ENCODE data around the gene TTLL6. TPM values are rescaled to one million over a fixed set of nuclear protein-coding genes. Genes with fewer than 3 reads are reported as not detected.

Gene TTLL6
- total RNA-seq, 2 donors from 2014 or later: 0.26 TPM; not detected in 1

GRCh38 chr17:48787828-48788227, 29.2 kb downstream of the TTLL6 start:
- ATAC-seq: no peak
- Histone ChIP-seq H3K9me3 (no peaks in the 10 kb centered on the region), H3K4me1 (no peaks in the 10 kb centered on the region), H3K4me3 (no peak overlapping the region), H3K36me3 (replicated peaks in 1 of 2; ENCODE audit: insufficient read depth in 1 of 2, low read depth in 2 of 2) (no peaks in the 10 kb centered on the region), H3K27ac (no peak overlapping the region), H3K27me3 (no peaks in the 10 kb centered on the region)
- WGBS, 2 donors: 63 to 70% methylated on average over 7 of the region's 7 CpGs
- intact Hi-C loops (cut with DNase I): loop anchor here (10.0 kb wide), 1 partner anchor 113 kb away; no protein-coding TSS in a partner anchor
- no peak for DNase-seq
- TF ChIP-seq, protein P1, sequence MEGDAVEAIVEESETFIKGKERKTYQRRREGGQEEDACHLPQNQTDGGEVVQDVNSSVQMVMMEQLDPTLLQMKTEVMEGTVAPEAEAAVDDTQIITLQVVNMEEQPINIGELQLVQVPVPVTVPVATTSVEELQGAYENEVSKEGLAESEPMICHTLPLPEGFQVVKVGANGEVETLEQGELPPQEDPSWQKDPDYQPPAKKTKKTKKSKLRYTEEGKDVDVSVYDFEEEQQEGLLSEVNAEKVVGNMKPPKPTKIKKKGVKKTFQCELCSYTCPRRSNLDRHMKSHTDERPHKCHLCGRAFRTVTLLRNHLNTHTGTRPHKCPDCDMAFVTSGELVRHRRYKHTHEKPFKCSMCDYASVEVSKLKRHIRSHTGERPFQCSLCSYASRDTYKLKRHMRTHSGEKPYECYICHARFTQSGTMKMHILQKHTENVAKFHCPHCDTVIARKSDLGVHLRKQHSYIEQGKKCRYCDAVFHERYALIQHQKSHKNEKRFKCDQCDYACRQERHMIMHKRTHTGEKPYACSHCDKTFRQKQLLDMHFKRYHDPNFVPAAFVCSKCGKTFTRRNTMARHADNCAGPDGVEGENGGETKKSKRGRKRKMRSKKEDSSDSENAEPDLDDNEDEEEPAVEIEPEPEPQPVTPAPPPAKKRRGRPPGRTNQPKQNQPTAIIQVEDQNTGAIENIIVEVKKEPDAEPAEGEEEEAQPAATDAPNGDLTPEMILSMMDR (IDR thresholded peaks at IDR 0.05): no peak
- TF ChIP-seq POLR2A (IDR thresholded peaks at IDR 0.05): no peak

DNA sequence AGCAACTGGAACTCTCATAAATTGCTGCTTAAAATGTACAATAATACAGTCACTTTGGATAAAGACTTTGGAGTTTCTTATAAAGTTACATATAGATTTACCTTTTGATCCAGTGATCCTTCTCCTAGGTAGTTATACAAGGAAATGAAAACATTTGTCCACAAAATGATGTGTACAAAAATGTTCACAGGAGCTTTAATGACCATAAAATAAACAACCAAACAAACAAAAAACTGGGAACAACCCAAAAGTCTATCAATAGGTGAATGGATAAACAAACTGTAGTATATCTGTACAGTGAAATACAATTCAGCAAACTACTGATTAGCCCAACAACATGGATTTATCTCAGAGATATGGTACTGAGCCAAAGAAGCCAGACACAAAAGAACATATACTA, 37.6 kb downstream of the TTLL6 start:
- DNase-seq: no peak
- TF ChIP-seq, protein P1 (IDR thresholded peaks at IDR 0.05): no peak
- no peak for TF ChIP-seq POLR2A (IDR thresholded peaks at IDR 0.05)
- Histone ChIP-seq H3K4me1 (no peaks in the 10 kb centered on the region), H3K27me3 (no peaks in the 10 kb centered on the region), H3K4me3 (no peak overlapping the region), H3K36me3 (replicated peaks in 1 of 2; ENCODE audit: insufficient read depth in 1 of 2, low read depth in 2 of 2) (no peaks in the 10 kb centered on the region), H3K9me3 (no peaks in the 10 kb centered on the region), H3K27ac (no peak overlapping the region)
- intact Hi-C loops (cut with DNase I): no loop called here
- ATAC-seq: no peak

DNA sequence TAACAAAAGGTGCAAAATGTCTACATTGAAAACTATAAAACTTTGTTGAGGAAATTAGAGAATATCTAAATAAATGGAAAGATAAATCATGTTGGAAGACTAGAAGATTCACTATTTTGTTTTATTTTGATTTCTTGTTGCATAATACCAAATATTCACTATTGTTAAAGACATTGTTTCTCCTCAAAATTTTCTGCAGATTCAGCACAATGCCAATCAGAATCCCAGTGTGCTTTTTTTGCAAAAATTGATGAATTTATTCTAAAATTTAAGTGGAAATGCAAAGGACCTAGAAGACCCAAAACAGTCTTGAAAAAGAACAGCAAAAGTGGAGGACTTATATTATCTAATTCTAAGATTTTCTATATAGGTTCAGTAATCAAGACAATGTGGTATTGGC, 40.4 kb downstream of the TTLL6 start:
- Histone ChIP-seq H3K4me1 (no peaks in the 10 kb centered on the region), H3K4me3 (no peak overlapping the region), H3K27me3 (no peaks in the 10 kb centered on the region), H3K36me3 (replicated peaks in 1 of 2; ENCODE audit: insufficient read depth in 1 of 2, low read depth in 2 of 2) (no peaks in the 10 kb centered on the region), H3K27ac (no peak overlapping the region), H3K9me3 (no peaks in the 10 kb centered on the region)
- ATAC-seq: no peak
- intact Hi-C loops (cut with DNase I): no loop called here
- TF ChIP-seq POLR2A (IDR thresholded peaks at IDR 0.05): no peak
- TF ChIP-seq, protein P1 (IDR thresholded peaks at IDR 0.05): no peak
- DNase-seq: no peak

DNA sequence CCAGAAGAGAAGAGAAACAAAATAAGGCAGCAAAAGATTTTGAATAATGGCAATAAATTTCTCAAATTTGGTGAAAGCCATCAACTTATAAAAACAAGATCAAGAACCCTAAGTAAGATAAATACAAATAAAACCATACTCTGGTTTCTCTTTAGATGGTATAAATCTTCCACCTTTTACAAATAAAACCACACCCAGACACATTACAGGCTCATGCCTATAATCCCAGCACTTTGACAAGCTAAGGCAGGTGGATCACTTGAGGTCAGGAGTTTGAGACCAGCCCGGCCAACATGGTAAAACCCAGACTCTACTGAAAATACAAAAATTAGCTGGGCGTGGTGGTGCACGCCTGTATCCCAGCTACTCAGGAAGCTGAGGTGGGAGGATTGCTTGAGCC, 43.8 kb downstream of the TTLL6 start:
- H3K27me3 ChIP-seq: no peaks in the 10 kb centered on the region
- ATAC-seq (no peak), DNase-seq (no peak)
- H3K27ac ChIP-seq: no peak overlapping the region
- H3K4me1 ChIP-seq: no peaks in the 10 kb centered on the region
- no peak overlapping the region for H3K4me3 ChIP-seq
- intact Hi-C loops (cut with DNase I): no loop called here
- no peaks in the 10 kb centered on the region for H3K36me3 ChIP-seq (replicated peaks in 1 of 2; ENCODE audit: insufficient read depth in 1 of 2, low read depth in 2 of 2)
- H3K9me3 ChIP-seq: no peaks in the 10 kb centered on the region
- WGBS, 2 donors: 78 to 79% methylated on average over 3 of the region's 3 CpGs
- TF ChIP-seq, protein P1 (IDR thresholded peaks at IDR 0.05): no peak
- no peak for TF ChIP-seq POLR2A (IDR thresholded peaks at IDR 0.05)

- Histone ChIP-seq H3K27ac (no peak overlapping the region), H3K27me3 (no peaks in the 10 kb centered on the region), H3K4me3 (no peak overlapping the region), H3K36me3 (replicated peaks in 1 of 2; ENCODE audit: insufficient read depth in 1 of 2, low read depth in 2 of 2) (no peaks in the 10 kb centered on the region), H3K9me3 (no peaks in the 10 kb centered on the region), H3K4me1 (no peaks in the 10 kb centered on the region)
- DNase-seq (no peak), ATAC-seq (no peak)
- 52 to 63% methylated on average over 3 of the region's 3 CpGs for WGBS, 2 donors
- intact Hi-C loops (cut with DNase I): no loop called here
- TF ChIP-seq POLR2A (IDR thresholded peaks at IDR 0.05): no peak
- TF ChIP-seq, protein P1 (IDR thresholded peaks at IDR 0.05): no peak
Observed at GRCh38 chr17:48770954-48771353, 46.1 kb downstream of the TTLL6 start.

Measured in body of pancreas (tissue), 4 donors.